ENCODE measurements around the gene SKOR1.

Gene SKOR1

DNA sequence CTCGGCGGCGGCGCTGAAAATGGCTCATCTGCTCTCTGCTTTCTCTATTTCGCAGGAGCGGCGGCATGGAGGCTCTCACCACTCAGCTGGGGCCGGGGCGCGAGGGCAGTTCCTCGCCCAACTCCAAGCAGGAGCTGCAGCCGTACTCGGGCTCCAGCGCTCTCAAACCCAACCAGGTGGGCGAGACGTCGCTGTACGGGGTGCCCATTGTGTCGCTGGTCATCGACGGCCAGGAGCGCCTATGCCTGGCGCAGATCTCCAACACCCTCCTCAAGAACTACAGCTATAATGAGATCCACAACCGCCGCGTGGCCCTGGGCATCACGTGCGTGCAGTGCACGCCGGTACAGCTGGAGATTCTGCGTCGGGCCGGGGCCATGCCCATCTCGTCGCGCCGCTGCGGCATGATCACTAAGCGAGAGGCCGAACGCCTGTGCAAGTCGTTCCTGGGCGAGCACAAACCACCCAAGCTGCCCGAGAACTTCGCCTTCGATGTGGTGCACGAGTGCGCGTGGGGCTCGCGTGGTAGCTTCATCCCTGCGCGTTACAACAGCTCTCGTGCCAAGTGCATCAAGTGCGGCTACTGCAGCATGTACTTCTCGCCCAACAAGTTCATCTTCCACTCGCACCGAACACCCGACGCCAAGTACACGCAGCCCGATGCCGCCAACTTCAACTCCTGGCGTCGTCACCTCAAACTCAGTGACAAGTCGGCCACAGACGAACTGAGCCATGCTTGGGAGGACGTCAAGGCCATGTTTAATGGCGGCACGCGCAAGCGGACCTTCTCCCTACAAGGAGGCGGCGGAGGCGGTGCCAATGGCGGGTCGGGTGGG, 790 bp downstream of the SKOR1 start:
- Histone ChIP-seq H3K4me1 (ENCODE audit: insufficient read depth, low read length) (peaks cover 44% of the 10 kb centered on the region), H3K4me3 (ENCODE audit: low read length) (no peak overlapping the region)

DNA sequence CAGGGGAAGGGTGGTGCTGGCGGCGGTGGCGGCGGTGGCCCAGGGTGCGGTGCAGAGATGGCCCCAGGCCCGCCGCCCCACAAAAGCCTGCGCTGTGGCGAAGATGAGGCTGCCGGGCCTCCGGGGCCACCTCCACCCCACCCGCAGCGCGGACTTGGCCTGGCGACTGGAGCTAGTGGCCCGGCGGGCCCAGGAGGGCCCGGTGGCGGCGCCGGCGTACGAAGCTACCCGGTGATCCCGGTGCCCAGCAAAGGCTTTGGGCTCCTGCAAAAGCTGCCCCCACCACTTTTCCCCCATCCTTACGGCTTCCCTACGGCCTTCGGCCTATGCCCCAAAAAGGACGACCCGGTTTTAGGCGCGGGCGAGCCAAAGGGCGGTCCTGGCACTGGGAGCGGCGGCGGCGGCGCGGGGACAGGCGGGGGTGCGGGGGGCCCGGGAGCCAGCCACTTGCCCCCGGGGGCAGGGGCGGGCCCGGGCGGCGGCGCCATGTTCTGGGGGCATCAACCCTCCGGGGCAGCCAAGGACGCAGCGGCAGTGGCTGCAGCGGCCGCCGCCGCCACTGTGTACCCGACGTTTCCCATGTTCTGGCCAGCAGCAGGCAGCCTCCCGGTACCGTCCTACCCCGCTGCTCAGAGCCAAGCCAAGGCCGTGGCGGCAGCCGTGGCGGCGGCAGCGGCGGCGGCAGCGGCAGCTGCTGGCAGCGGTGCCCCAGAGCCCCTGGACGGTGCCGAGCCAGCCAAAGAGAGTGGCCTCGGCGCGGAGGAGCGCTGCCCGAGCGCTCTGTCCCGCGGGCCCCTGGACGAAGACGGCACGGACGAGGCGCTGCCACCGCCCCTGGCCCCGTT, 1.6 kb downstream of the SKOR1 start:
- no peak overlapping the region for H3K4me3 ChIP-seq (ENCODE audit: low read length)
- peaks cover 13% of the 10 kb centered on the region for H3K9me3 ChIP-seq (ENCODE audit: low read length)
- peaks cover 95% of the 10 kb centered on the region for H3K27me3 ChIP-seq (ENCODE audit: insufficient read depth, low read length)
- H2AFZ ChIP-seq (ENCODE audit: low read depth, low read length) = no peak overlapping the region
- H3K4me1 ChIP-seq (ENCODE audit: insufficient read depth, low read length) = peaks cover 36% of the 10 kb centered on the region
- H3K36me3 ChIP-seq (ENCODE audit: insufficient read depth, low read length) = no peaks in the 10 kb centered on the region

More for the DNA sequence above, 790 bp downstream of the SKOR1 start:
- peaks cover 13% of the 10 kb centered on the region for H3K9me3 ChIP-seq (ENCODE audit: low read length)
- no peaks in the 10 kb centered on the region for H3K36me3 ChIP-seq (ENCODE audit: insufficient read depth, low read length)
- H3K27me3 ChIP-seq (ENCODE audit: insufficient read depth, low read length) = peaks cover 96% of the 10 kb centered on the region
- H2AFZ ChIP-seq (ENCODE audit: low read depth, low read length) = no peak overlapping the region

DNA sequence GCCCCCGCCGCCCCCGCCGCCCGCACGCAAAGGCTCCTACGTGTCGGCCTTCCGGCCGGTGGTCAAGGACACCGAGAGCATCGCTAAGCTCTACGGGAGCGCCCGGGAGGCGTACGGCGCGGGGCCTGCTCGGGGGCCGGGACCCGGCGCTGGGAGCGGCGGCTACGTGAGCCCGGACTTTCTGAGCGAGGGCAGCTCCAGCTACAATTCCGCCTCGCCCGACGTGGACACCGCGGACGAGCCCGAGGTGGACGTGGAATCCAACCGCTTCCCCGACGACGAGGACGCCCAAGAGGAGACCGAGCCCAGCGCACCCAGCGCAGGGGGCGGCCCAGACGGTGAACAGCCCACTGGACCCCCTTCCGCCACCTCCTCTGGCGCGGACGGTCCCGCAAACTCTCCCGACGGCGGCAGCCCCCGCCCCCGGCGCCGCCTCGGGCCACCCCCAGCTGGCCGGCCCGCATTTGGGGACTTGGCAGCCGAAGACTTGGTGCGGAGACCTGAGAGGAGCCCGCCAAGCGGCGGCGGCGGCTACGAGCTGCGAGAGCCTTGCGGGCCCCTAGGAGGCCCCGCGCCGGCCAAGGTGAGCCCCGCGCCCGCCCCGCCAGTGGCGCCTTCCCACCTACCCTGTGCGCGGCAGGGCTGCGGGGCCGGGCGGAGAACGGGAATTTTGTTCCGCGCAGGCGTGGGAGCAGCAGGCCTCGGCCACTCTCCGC, 2.4 kb downstream of the SKOR1 start:
- H3K9me3 ChIP-seq (ENCODE audit: low read length) = peaks cover 13% of the 10 kb centered on the region
- H3K36me3 ChIP-seq (ENCODE audit: insufficient read depth, low read length) = no peaks in the 10 kb centered on the region
- H3K4me3 ChIP-seq (ENCODE audit: low read length) = no peak overlapping the region
- peaks cover 90% of the 10 kb centered on the region for H3K27me3 ChIP-seq (ENCODE audit: insufficient read depth, low read length)
- peaks cover 36% of the 10 kb centered on the region for H3K4me1 ChIP-seq (ENCODE audit: insufficient read depth, low read length)
- no peak overlapping the region for H2AFZ ChIP-seq (ENCODE audit: low read depth, low read length)

DNA sequence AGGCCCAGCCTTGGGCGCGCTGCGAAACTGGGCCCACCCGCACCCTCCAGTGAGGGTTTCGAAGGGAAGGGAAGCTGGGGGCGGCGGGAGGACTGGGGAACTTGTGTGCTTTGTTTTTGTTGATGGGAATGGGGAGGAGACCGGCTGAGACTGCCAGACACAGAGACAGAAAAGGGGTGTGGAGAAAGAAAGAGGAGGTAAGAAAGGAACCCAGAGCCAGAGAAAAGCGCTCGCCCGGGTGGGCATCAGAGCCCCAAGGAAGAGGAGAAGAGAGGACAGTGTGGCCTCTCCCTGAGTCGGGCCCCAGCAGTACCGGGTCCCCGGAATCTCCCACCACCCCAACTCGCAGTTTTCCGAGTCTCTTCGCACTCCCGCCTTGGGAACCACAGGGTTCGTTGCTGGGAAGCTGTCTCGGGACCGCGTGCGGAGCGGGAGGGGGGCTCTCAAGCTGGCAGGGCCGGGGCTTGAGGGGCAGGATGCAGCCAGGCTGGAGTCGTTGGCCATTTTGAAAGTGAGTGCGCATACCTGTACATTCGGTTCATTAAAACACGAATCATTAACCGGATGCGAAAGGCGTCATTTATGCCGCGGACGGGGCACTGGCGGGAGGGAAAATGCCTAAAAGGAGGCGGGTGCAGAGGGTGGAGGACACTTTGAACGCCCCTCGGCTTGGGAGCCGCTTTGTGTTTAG, 3.1 kb downstream of the SKOR1 start:
- Histone ChIP-seq H3K4me3 (ENCODE audit: low read length) (no peak overlapping the region), H3K27me3 (ENCODE audit: insufficient read depth, low read length) (peaks cover 85% of the 10 kb centered on the region), H3K36me3 (ENCODE audit: insufficient read depth, low read length) (no peaks in the 10 kb centered on the region), H2AFZ (ENCODE audit: low read depth, low read length) (no peak overlapping the region), H3K9me3 (ENCODE audit: low read length) (peaks cover 13% of the 10 kb centered on the region), H3K4me1 (ENCODE audit: insufficient read depth, low read length) (peaks cover 38% of the 10 kb centered on the region)

DNA sequence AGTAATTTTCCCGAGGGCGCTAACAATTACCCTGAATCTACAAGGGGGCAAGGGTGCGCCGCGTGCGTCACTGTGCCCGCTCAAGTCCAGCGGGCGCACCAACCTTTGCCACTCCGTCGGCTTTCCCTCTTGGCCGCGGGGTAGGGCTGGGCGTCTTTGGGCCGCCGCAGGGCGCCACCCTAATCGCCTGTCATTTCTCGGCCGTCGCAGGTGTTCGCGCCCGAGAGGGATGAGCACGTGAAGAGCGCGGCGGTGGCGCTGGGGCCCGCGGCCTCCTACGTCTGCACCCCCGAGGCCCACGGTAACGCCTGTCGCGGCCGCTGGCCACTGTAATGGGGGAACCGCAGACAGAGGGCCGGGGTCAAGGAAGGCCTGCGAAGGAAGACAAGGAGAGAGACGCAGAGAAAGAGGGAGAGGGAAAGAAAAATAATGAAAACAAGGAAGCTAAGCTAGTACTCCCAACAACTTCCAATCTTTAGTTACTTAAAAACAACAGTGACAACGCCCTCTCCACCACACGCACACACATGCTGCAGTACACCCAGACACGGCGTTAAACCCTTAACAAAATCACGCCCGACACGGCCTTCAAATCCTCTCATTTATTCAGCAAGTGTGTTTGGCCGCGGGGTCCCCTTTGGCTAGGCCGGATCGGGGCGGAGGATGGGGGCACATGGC, 3.8 kb downstream of the SKOR1 start:
- Histone ChIP-seq H3K9me3 (ENCODE audit: low read length) (peaks cover 13% of the 10 kb centered on the region), H3K4me3 (ENCODE audit: low read length) (no peak overlapping the region), H3K36me3 (ENCODE audit: insufficient read depth, low read length) (no peaks in the 10 kb centered on the region), H2AFZ (ENCODE audit: low read depth, low read length) (no peak overlapping the region), H3K27me3 (ENCODE audit: insufficient read depth, low read length) (peaks cover 79% of the 10 kb centered on the region), H3K4me1 (ENCODE audit: insufficient read depth, low read length) (peaks cover 38% of the 10 kb centered on the region)

DNA sequence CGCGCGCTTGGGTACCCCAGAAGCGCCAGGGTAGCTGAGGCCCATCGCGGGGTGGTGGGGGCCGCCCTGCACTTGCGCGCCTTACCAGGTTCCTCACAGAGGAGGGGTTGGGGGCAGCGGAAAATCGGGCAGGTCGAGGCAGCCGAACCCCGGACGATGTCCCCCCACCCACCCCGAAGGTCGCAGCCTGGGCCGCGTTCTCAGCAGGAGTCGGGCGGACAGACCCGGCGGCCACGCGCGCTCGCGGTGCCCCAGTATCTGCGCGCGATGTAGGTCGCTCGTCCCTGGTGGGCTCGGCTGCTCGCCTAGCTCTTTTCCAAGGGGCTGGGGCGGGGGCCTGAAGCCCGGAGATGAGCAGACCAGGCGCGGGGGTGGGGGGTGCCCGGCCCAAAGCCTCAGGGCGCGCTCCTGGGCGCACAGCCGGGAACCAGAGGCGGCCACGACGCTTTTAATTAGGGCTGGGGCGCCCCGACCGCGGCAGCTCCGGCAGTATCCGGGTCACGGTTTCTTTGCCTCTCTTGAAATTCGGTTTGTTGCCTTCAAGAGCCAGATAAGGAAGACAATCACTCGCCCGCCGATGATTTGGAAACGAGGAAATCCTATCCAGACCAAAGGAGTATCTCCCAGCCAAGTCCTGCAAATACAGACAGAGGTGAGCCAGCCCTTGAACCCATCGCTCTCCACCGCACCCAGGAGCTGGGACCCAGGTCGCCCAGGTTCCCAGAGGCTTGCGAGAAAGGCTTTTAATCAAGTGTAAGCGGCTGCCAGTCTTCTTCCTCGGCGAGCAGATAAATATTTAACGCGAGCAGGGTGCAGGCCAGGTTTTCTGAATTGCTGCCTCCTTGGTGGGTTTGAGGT, 4.6 kb downstream of the SKOR1 start:
- Histone ChIP-seq H3K27me3 (ENCODE audit: insufficient read depth, low read length) (peaks cover 79% of the 10 kb centered on the region), H2AFZ (ENCODE audit: low read depth, low read length) (no peak overlapping the region), H3K4me1 (ENCODE audit: insufficient read depth, low read length) (peaks cover 36% of the 10 kb centered on the region), H3K4me3 (ENCODE audit: low read length) (no peak overlapping the region), H3K9me3 (ENCODE audit: low read length) (peaks cover 13% of the 10 kb centered on the region), H3K36me3 (ENCODE audit: insufficient read depth, low read length) (no peaks in the 10 kb centered on the region)

DNA sequence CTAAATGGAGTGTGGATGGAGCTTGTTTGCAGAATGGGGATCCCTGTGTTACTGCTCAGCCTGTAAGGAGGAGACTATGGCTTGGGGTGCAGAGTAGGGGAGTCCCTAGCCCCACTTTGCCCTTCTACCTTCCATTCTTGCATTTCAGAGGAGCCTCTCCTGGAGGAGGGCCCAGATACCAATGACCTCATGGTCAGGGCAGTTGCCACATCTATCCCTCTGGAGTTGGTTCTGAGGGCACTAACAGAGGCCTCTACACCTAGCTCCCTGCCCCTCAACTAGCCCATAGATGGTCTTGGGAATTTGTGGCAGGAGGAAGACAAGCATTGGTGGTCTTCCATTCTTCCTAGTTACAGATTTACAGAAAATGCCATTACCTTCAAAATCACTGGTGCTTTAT, 6.1 kb downstream of the SKOR1 start:
- Histone ChIP-seq H2AFZ (ENCODE audit: low read depth, low read length) (no peak overlapping the region), H3K4me1 (ENCODE audit: insufficient read depth, low read length) (peaks cover 32% of the 10 kb centered on the region), H3K9me3 (ENCODE audit: low read length) (peaks cover 12% of the 10 kb centered on the region), H3K27me3 (ENCODE audit: insufficient read depth, low read length) (peaks cover 77% of the 10 kb centered on the region), H3K4me3 (ENCODE audit: low read length) (no peak overlapping the region), H3K36me3 (ENCODE audit: insufficient read depth, low read length) (no peaks in the 10 kb centered on the region)

DNA sequence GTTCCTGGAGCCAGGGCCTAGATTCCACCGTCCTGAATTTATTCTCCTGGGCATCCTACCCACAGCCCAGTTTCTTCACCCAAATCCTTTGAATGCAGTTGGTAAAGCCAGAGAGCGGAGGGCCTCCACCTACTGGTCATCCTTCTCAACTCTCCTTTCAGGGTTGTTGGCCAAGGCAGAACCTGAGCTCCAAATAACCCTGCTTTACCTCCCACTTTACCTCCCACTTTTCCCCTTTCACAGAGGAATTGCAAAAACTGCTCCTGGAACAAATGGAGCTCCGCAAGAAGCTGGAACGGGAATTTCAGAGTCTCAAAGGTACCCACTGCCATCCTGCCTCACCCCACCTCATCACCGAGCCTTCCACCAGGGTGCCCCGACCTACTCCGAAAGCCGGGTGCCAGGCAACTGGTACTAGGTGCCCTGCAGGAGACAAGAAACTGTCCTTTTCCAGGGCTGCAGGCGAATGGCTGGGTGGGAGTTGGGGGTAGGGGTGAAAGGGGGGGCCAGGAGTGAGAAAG, 6.8 kb downstream of the SKOR1 start:
- peaks cover 11% of the 10 kb centered on the region for H3K9me3 ChIP-seq (ENCODE audit: low read length)
- H2AFZ ChIP-seq (ENCODE audit: low read depth, low read length) = no peak overlapping the region
- no peaks in the 10 kb centered on the region for H3K36me3 ChIP-seq (ENCODE audit: insufficient read depth, low read length)
- H3K4me1 ChIP-seq (ENCODE audit: insufficient read depth, low read length) = peaks cover 32% of the 10 kb centered on the region
- H3K27me3 ChIP-seq (ENCODE audit: insufficient read depth, low read length) = peaks cover 71% of the 10 kb centered on the region
- H3K4me3 ChIP-seq (ENCODE audit: low read length) = no peak overlapping the region

DNA sequence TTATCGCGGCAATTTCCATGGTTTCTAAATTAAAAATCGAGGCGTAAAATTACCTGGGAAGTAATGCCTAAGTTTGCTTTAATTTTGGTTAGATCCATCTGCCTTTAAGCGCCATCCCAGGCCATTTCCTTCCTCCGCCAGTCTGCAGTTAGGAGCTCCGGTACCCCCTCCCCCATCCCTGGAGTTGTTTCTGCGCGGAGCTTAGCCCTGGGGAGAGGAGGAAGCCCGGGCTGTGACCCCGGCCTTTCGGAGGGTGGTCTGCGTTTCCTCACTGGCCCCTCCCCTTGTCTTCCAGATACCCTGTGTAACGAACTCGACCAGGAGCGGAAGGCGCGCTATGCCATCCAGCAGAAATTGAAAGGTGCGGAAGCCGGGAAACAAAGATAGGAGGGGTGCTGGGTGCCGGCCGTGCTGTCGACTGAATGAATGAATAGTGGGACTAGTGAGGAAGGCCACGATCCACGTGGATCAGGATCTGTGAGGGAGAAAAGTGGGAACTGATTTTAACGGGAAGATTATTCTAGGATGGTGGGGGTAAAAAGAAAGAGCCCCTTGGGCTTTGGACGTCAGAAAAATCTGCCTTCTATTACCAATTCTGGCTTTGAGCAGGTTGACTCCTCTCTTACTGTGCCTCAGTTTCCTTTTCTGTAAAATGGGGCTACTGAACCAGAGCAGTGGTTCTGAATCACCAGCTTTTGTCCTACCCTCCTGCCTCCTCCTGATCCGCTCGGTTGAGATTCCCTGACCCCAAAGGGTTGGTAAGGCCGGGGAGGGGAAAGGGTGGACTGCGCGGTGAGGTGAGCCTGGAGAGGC, 7.8 kb downstream of the SKOR1 start:
- Histone ChIP-seq H3K4me3 (ENCODE audit: low read length) (peak overlapping the region; percentile 36), H3K4me1 (ENCODE audit: insufficient read depth, low read length) (peaks cover 32% of the 10 kb centered on the region), H3K36me3 (ENCODE audit: insufficient read depth, low read length) (no peaks in the 10 kb centered on the region), H3K27me3 (ENCODE audit: insufficient read depth, low read length) (peaks cover 62% of the 10 kb centered on the region), H2AFZ (ENCODE audit: low read depth, low read length) (no peak overlapping the region), H3K9me3 (ENCODE audit: low read length) (peaks cover 11% of the 10 kb centered on the region)

DNA sequence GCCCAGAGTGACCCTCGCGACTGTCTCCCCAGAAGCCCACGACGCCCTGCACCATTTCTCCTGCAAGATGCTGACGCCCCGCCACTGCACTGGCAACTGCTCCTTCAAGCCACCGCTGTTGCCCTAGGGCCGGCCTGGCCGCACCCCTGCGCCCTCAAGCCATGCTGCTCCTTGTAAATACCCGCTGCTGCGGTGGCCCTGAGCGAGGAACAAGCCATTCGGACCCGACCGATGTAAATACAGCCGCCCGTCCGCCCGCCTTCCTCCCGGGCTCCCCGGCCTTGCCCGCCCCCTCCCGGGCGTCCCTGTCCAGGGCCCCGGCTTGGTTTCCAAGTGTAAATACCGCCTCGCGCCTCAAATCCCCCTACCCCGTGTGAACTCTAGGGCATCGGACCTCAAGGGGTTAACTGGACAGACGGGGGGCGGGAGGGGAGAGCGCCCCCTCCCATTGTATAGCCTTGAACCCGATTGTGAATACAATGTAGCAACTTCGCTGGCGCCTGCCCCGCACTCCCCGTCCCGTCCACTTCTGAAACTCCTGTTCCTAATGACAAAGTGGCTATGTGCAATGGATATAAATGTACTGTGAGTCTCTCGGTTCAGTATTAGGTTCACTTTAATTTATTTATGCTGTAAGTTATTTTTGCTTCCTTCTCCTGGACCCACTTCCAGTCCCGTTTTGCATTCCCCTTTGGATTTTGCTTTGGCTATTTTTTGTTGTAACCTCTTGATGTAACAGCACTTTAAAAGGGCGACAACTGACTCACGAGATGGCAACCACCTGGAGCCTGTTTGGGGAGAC, 8.6 kb downstream of the SKOR1 start:
- peak overlapping the region; percentile 36 for H3K4me3 ChIP-seq (ENCODE audit: low read length)
- H2AFZ ChIP-seq (ENCODE audit: low read depth, low read length) = no peak overlapping the region
- peaks cover 54% of the 10 kb centered on the region for H3K27me3 ChIP-seq (ENCODE audit: insufficient read depth, low read length)
- peaks cover 11% of the 10 kb centered on the region for H3K9me3 ChIP-seq (ENCODE audit: low read length)
- H3K36me3 ChIP-seq (ENCODE audit: insufficient read depth, low read length) = no peaks in the 10 kb centered on the region
- peaks cover 29% of the 10 kb centered on the region for H3K4me1 ChIP-seq (ENCODE audit: insufficient read depth, low read length)
